Adipocyte (in vitro differentiated cells): Measurements from ENCODE around the gene MAN1A1.

Experiments used
- DNase-seq: peaks from one replicate; pipeline ENCODE4 v3.0.0-alpha.2; 2015; ENCODE audit warnings: low read depth
- H3K27me3 ChIP-seq: replicated peaks from 2 replicates; pipeline ENCODE4 v1.7.0; 2013; ENCODE audit warnings: mild to moderate bottlenecking, low read length, moderate library complexity; ENCODE audit not compliant: control insufficient read depth, insufficient read depth
- H3K36me3 ChIP-seq: 2 replicates; pipeline ENCODE4 v1.7.0; 2013; ENCODE audit warnings: low read length, mild to moderate bottlenecking, moderate library complexity; ENCODE audit not compliant: control insufficient read depth, insufficient read depth, severe bottlenecking
- H3K4me1 ChIP-seq: 2 replicates; pipeline ENCODE4 v1.7.0; 2013; ENCODE audit warnings: mild to moderate bottlenecking, low read length, moderate library complexity; ENCODE audit not compliant: control insufficient read depth, insufficient read depth
- H3K4me3 ChIP-seq: 2 replicates; pipeline ENCODE4 v1.7.0; 2013; ENCODE audit warnings: mild to moderate bottlenecking, low read length, moderate library complexity
- H3K9ac ChIP-seq: 2 replicates; pipeline ENCODE4 v1.7.0; 2013; ENCODE audit warnings: mild to moderate bottlenecking, low read length, moderate library complexity
- H3K9me3 ChIP-seq: 2 replicates; pipeline ENCODE4 v1.7.0; 2013; ENCODE audit warnings: mild to moderate bottlenecking, low read length, moderate library complexity; ENCODE audit not compliant: control insufficient read depth

MAN1A1 gene

GRCh38 chr6:119323931-119324330, 25.6 kb downstream of the MAN1A1 start:
- peaks cover 15% of the 10 kb centered on the region for H3K4me1 ChIP-seq
- DNase-seq, result no peak
- H3K4me3 ChIP-seq, result no peak overlapping the region
- no peaks in the 10 kb centered on the region for H3K27me3 ChIP-seq
- peaks cover 42% of the 10 kb centered on the region for H3K36me3 ChIP-seq
- H3K9me3 ChIP-seq, result no peaks in the 10 kb centered on the region
- no peak overlapping the region for H3K9ac ChIP-seq

GRCh38 chr6:119323478-119323877, 26.1 kb downstream of the MAN1A1 start:
- Histone ChIP-seq H3K9me3 (no peaks in the 10 kb centered on the region), H3K4me3 (no peak overlapping the region), H3K4me1 (peaks cover 15% of the 10 kb centered on the region), H3K36me3 (peaks cover 39% of the 10 kb centered on the region), H3K9ac (no peak overlapping the region), H3K27me3 (no peaks in the 10 kb centered on the region)
- no peak for DNase-seq

GRCh38 chr6:119322715-119323350, 26.7 kb downstream of the MAN1A1 start:
- H3K27me3 ChIP-seq, result no peaks in the 10 kb centered on the region
- H3K36me3 ChIP-seq, result peaks cover 40% of the 10 kb centered on the region
- H3K4me1 ChIP-seq, result peaks cover 15% of the 10 kb centered on the region
- H3K9me3 ChIP-seq, result no peaks in the 10 kb centered on the region
- no peak overlapping the region for H3K4me3 ChIP-seq
- H3K9ac ChIP-seq, result no peak overlapping the region
- DNase-seq, result no peak

- no peak for DNase-seq
- Histone ChIP-seq H3K27me3 (no peaks in the 10 kb centered on the region), H3K36me3 (peaks cover 44% of the 10 kb centered on the region), H3K4me3 (no peak overlapping the region), H3K4me1 (peaks cover 15% of the 10 kb centered on the region), H3K9ac (no peak overlapping the region), H3K9me3 (no peaks in the 10 kb centered on the region)
Measured at GRCh38 chr6:119322034-119322433, 27.5 kb downstream of the MAN1A1 start.

- DNase-seq, result no peak
- peaks cover 27% of the 10 kb centered on the region for H3K36me3 ChIP-seq
- H3K4me3 ChIP-seq, result no peak overlapping the region
- no peaks in the 10 kb centered on the region for H3K9me3 ChIP-seq
- no peak overlapping the region for H3K9ac ChIP-seq
- H3K4me1 ChIP-seq, result peaks cover 24% of the 10 kb centered on the region
- no peaks in the 10 kb centered on the region for H3K27me3 ChIP-seq
Measured at GRCh38 chr6:119319694-119320093, 29.9 kb downstream of the MAN1A1 start.

GRCh38 chr6:119318730-119319129, 30.8 kb downstream of the MAN1A1 start:
- Histone ChIP-seq H3K4me1 (peaks cover 22% of the 10 kb centered on the region), H3K4me3 (no peak overlapping the region), H3K27me3 (no peaks in the 10 kb centered on the region), H3K36me3 (peaks cover 27% of the 10 kb centered on the region), H3K9me3 (no peaks in the 10 kb centered on the region), H3K9ac (no peak overlapping the region)
- no peak for DNase-seq

GRCh38 chr6:119318176-119318575, 31.4 kb downstream of the MAN1A1 start:
- Histone ChIP-seq H3K27me3 (no peaks in the 10 kb centered on the region), H3K9ac (no peak overlapping the region), H3K4me3 (no peak overlapping the region), H3K4me1 (peaks cover 17% of the 10 kb centered on the region), H3K9me3 (no peaks in the 10 kb centered on the region), H3K36me3 (peaks cover 21% of the 10 kb centered on the region)
- no peak for DNase-seq

- Histone ChIP-seq H3K4me1 (peaks cover 18% of the 10 kb centered on the region), H3K4me3 (no peak overlapping the region), H3K27me3 (no peaks in the 10 kb centered on the region), H3K9ac (no peak overlapping the region), H3K9me3 (no peaks in the 10 kb centered on the region), H3K36me3 (peaks cover 12% of the 10 kb centered on the region)
- DNase-seq, result no peak
Measured at GRCh38 chr6:119317007-119317406, 32.6 kb downstream of the MAN1A1 start.

- no peak for DNase-seq
- Histone ChIP-seq H3K9ac (no peak overlapping the region), H3K36me3 (peaks cover 13% of the 10 kb centered on the region), H3K27me3 (no peaks in the 10 kb centered on the region), H3K9me3 (no peaks in the 10 kb centered on the region), H3K4me1 (peaks cover 14% of the 10 kb centered on the region), H3K4me3 (no peak overlapping the region)
Measured at GRCh38 chr6:119314885-119315272, 34.7 kb downstream of the MAN1A1 start.

GRCh38 chr6:119313937-119314884, 35.4 kb downstream of the MAN1A1 start:
- H3K36me3 ChIP-seq, result peaks cover 13% of the 10 kb centered on the region
- H3K9me3 ChIP-seq, result no peaks in the 10 kb centered on the region
- no peaks in the 10 kb centered on the region for H3K27me3 ChIP-seq
- no peak overlapping the region for H3K4me3 ChIP-seq
- H3K4me1 ChIP-seq, result peaks cover 16% of the 10 kb centered on the region
- H3K9ac ChIP-seq, result no peak overlapping the region
- DNase-seq, result no peak

- Histone ChIP-seq H3K9me3 (no peaks in the 10 kb centered on the region), H3K4me1 (peaks cover 30% of the 10 kb centered on the region), H3K27me3 (no peaks in the 10 kb centered on the region), H3K4me3 (no peak overlapping the region), H3K36me3 (peaks cover 7% of the 10 kb centered on the region), H3K9ac (no peak overlapping the region)
- no peak for DNase-seq
Measured at GRCh38 chr6:119312875-119313338, 36.7 kb downstream of the MAN1A1 start.
